ENCODE measurements around the gene RND3.

Gene RND3

GRCh38 chr2:150475479-150476250, 11.8 kb downstream of the RND3 start:
- Histone ChIP-seq H3K4me3 (replicated peaks; ENCODE audit: insufficient read depth, low read length) (no peak overlapping the region), H3K27me3 (ENCODE audit: insufficient read depth, poor library complexity, severe bottlenecking) (no peaks in the 10 kb centered on the region), H3K27ac (replicated peaks) (no peak overlapping the region)
- DNase-seq (ENCODE audit: low read depth in 1 of 2, low spot score in 1 of 2) = no peak
- TF ChIP-seq SPI1 (IDR thresholded peaks at IDR 0.05; ENCODE audit: borderline replicate concordance, low read depth) (no peak), CTCF (IDR thresholded peaks at IDR 0.05; ENCODE audit: insufficient read depth, low read length) (no peak), GABPA (IDR thresholded peaks at IDR 0.05; ENCODE audit: low read depth) (no peak), REST (IDR thresholded peaks at IDR 0.05; ENCODE audit: insufficient replicate concordance, low read depth) (no peak), POLR2AphosphoS5 (IDR thresholded peaks at IDR 0.05; ENCODE audit: low read depth) (no peak)

GRCh38 chr2:150474326-150475074, 13.0 kb downstream of the RND3 start:
- no peak for DNase-seq (ENCODE audit: low read depth in 1 of 2, low spot score in 1 of 2)
- TF ChIP-seq SPI1 (IDR thresholded peaks at IDR 0.05; ENCODE audit: borderline replicate concordance, low read depth) = no peak
- no peak for TF ChIP-seq POLR2AphosphoS5 (IDR thresholded peaks at IDR 0.05; ENCODE audit: low read depth)
- no peak for TF ChIP-seq CTCF (IDR thresholded peaks at IDR 0.05; ENCODE audit: insufficient read depth, low read length)
- no peak for TF ChIP-seq REST (IDR thresholded peaks at IDR 0.05; ENCODE audit: insufficient replicate concordance, low read depth)
- TF ChIP-seq GABPA (IDR thresholded peaks at IDR 0.05; ENCODE audit: low read depth) = no peak
- H3K27ac ChIP-seq (replicated peaks) = no peak overlapping the region
- H3K27me3 ChIP-seq (ENCODE audit: insufficient read depth, poor library complexity, severe bottlenecking) = no peaks in the 10 kb centered on the region
- H3K4me3 ChIP-seq (replicated peaks; ENCODE audit: insufficient read depth, low read length) = no peak overlapping the region

GRCh38 chr2:150473767-150474166, 13.7 kb downstream of the RND3 start:
- H3K27ac ChIP-seq (replicated peaks) = no peak overlapping the region
- no peak overlapping the region for H3K4me3 ChIP-seq (replicated peaks; ENCODE audit: insufficient read depth, low read length)
- TF ChIP-seq CTCF (IDR thresholded peaks at IDR 0.05; ENCODE audit: insufficient read depth, low read length) (no peak), SPI1 (IDR thresholded peaks at IDR 0.05; ENCODE audit: borderline replicate concordance, low read depth) (no peak), POLR2AphosphoS5 (IDR thresholded peaks at IDR 0.05; ENCODE audit: low read depth) (no peak), GABPA (IDR thresholded peaks at IDR 0.05; ENCODE audit: low read depth) (no peak), REST (IDR thresholded peaks at IDR 0.05; ENCODE audit: insufficient replicate concordance, low read depth) (no peak)
- DNase-seq (ENCODE audit: low read depth in 1 of 2, low spot score in 1 of 2) = no peak
- H3K27me3 ChIP-seq (ENCODE audit: insufficient read depth, poor library complexity, severe bottlenecking) = no peaks in the 10 kb centered on the region
